Pancreas (tissue), 10 donors: ENCODE results near the gene GHRHR. TPM values are rescaled to one million over a fixed set of nuclear protein-coding genes. Genes with fewer than 3 reads are reported as not detected.

Experiments used
- ATAC-seq, 4 donors: fragments of 200-7000 bp; cut with Tn5 transposase; one replicate each; pipeline versions ENCODE4 v1.8.0 to v1.9.1; 2020; ENCODE audit warnings: mild to moderate bottlenecking in 4 of 4, moderate library complexity in 4 of 4
- DNase-seq, 6 donors: peaks; one replicate each; pipeline ENCODE4 v3.0.0-alpha.2; 2020
- FAIRE-seq: peaks from 2 replicates; lab custom pipeline; 2012; peaks lifted over from hg19 to GRCh38; lab: Jason Lieb, UNC
- H3K27ac ChIP-seq, 4 donors: fragments of 200-600 bp; sonication (generic); 1 replicate in 3 of 4; 2 replicates in 1 of 4; pipeline versions ENCODE4 v1.5.0 to v1.8.0; 2020
- H3K27me3 ChIP-seq, 4 donors: fragments of 200-600 bp; one replicate each; pipeline ENCODE4 v1.8.0; 2021
- H3K36me3 ChIP-seq, 3 donors: fragments of 200-600 bp; sonication (generic) in 1 of 3; one replicate each; pipeline versions ENCODE4 v1.5.0 to v1.8.0; 2020 to 2021
- H3K4me1 ChIP-seq, 3 donors: fragments of 200-600 bp; one replicate each; pipeline ENCODE4 v1.8.0; 2021
- H3K4me3 ChIP-seq, 4 donors: fragments of 200-600 bp; sonication (generic) in 2 of 4; one replicate each; pipeline versions ENCODE4 v1.5.0 to v1.8.0; 2020 to 2021
- H3K9me3 ChIP-seq, 4 donors: fragments of 200-600 bp; one replicate each; pipeline ENCODE4 v1.8.0; 2021
- WGBS, 2 donors: extraction: QIAGEN DNeasy Blood & Tissue Kit; methylation state at CpG; one replicate each; pipeline ENCODE4 v1.1.7; 2013; 5-methylcytosine and 5-hydroxymethylcytosine counted together
- intact Hi-C, 3 donors: fragments of 100-400 bp; cut with DNase I; formaldehyde crosslinking; loops; one replicate each; pipeline versions ENCODE4 v1.11.1 to v1.14.2; 2022
- polyA plus RNA-seq, 2 donors: library from polyadenylated mRNA; stranded (reverse); fragments of 200-250 nt; gene quantifications; one replicate each; pipeline ENCODE4 v1.2.3, GENCODE V29; 2013
- total RNA-seq, 6 donors: library from RNA; stranded (reverse); fragmentation: NEBNext Ultra II Directional in 4 of 6; extraction: Animal tissue kit (Norgen Biotek cat#: 25700) in 4 of 6; gene quantifications; one replicate each; pipeline versions ENCODE4 v1.2.1 to v1.2.4, GENCODE V29; 2021 to 2023
- TF ChIP-seq, protein P1 (sequence below), 4 donors: fragments of 200-600 bp; sonication (generic) in 3 of 4; IDR thresholded peaks; one replicate each; pipeline versions ENCODE4 v1.5.0 to v1.8.0; 2021; ENCODE audit warnings: antibody characterized with exemption in 4 of 4
- donor health status: healthy with polysubstance abuse.
- donor health status: DM: no; HTN: no; CAD: no; lungs with moderate emphysema.
- donor health status: DM: no; HTN: no; CAD: no.
- donor health status: control.
- donor health status: control.
- donor health status: Bipolar disorder and iron deficiency.
- donor health status: DM: yes; HTN: yes; CAD: no.
- donor health status: DM: no; HTN: no; CAD: no.
- donor health status: DM: no; HTN: no; CAD: no.
- donor health status: DM: yes; HTN: yes; CAD: no.

Gene GHRHR
- total RNA-seq (under 1 TPM in 1 of 6 donors, not detected in 5; 0.55 TPM), polyA plus RNA-seq (under 1 TPM; 0.34 to 0.47 TPM)

DNA sequence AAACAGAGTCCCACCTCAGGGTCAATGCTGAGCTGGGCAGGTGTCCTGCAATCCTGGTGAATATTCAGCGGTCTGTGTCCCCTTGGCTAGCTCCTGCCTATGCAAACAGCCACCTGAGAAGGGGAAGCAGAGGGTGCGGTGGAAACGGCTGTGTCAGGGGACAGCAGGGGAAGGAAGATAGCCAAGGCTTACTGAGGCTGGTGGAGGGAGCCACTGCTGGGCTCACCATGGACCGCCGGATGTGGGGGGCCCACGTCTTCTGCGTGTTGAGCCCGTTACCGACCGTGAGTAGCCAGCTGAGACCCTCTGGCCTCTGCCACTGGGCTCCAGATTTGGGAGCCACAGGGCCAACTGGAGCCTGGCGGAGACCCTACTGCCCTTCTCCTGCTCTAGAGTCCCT lies at the start of gene GHRHR:
Gene GHRHR (plus strand): TSS at position 112 of the 400 bp plus-strand sequence. CDS start 116 bp downstream, at position 228.
- DNase-seq (no peak), ATAC-seq (no peak), FAIRE-seq (no peak)
- intact Hi-C loops = no loop called here
- Histone ChIP-seq H3K27ac (no peak within 1 kb of the TSS), H3K4me1 (no peaks in the 10 kb centered on the region), H3K36me3 (no peaks in the 10 kb centered on the region), H3K9me3 (no peaks in the 10 kb centered on the region), H3K27me3 (no peaks in the 10 kb centered on the region), H3K4me3 (no peak within 1 kb of the TSS)
- TF ChIP-seq, protein P1, sequence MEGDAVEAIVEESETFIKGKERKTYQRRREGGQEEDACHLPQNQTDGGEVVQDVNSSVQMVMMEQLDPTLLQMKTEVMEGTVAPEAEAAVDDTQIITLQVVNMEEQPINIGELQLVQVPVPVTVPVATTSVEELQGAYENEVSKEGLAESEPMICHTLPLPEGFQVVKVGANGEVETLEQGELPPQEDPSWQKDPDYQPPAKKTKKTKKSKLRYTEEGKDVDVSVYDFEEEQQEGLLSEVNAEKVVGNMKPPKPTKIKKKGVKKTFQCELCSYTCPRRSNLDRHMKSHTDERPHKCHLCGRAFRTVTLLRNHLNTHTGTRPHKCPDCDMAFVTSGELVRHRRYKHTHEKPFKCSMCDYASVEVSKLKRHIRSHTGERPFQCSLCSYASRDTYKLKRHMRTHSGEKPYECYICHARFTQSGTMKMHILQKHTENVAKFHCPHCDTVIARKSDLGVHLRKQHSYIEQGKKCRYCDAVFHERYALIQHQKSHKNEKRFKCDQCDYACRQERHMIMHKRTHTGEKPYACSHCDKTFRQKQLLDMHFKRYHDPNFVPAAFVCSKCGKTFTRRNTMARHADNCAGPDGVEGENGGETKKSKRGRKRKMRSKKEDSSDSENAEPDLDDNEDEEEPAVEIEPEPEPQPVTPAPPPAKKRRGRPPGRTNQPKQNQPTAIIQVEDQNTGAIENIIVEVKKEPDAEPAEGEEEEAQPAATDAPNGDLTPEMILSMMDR (IDR thresholded peaks at IDR 0.05) = no peak
- 82 to 89% methylated on average over 9 to 11 of the region's 11 CpGs for WGBS, 2 donors

DNA sequence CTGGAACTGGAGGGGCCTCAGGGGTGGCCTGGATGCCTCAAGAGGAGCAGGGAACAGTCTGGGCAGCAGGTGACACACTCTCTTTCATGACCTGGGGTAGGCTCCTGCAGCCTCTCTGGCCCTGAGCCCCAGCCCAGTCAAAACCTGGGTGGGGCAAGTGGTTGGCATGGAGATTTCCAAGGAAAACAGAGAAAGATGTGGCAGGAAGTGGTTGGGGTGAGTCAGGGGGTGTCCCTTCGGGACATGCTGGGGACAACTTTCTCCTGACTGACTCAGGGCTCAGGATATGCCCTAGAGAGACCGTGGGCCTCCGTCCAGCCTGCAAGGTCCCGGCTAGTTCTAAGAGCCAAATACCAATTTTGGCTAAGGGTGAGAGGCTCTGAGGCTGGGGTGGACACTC lies 49.2 kb upstream of the GHRHR start:
- 49 to 52% methylated on average over 4 of the region's 4 CpGs for WGBS, 2 donors
- TF ChIP-seq, protein P1 (IDR thresholded peaks at IDR 0.05) = no peak
- peak overlapping the region in 3 of 4 donors; percentile 7 to 47 (median 46) for H3K4me3 ChIP-seq
- H3K4me1 ChIP-seq = peaks cover 9 to 23% (median 19%) of the 10 kb centered on the region in 3 donors
- FAIRE-seq = no peak
- intact Hi-C loops = loop anchor here in 1 of 3 donors (10.0 kb wide), 1 partner anchor 110 kb away; no protein-coding TSS in a partner anchor
- peak overlapping the region in 3 of 4 donors; percentile 10 to 63 (median 58) for H3K27ac ChIP-seq
- DNase-seq = peak in 2 of 6 donors; percentile 29 to 32
- no peaks in the 10 kb centered on the region for H3K36me3 ChIP-seq
- no peaks in the 10 kb centered on the region for H3K27me3 ChIP-seq
- H3K9me3 ChIP-seq = no peaks in the 10 kb centered on the region
- peak in 1 of 4 donors; percentile 3 for ATAC-seq

DNA sequence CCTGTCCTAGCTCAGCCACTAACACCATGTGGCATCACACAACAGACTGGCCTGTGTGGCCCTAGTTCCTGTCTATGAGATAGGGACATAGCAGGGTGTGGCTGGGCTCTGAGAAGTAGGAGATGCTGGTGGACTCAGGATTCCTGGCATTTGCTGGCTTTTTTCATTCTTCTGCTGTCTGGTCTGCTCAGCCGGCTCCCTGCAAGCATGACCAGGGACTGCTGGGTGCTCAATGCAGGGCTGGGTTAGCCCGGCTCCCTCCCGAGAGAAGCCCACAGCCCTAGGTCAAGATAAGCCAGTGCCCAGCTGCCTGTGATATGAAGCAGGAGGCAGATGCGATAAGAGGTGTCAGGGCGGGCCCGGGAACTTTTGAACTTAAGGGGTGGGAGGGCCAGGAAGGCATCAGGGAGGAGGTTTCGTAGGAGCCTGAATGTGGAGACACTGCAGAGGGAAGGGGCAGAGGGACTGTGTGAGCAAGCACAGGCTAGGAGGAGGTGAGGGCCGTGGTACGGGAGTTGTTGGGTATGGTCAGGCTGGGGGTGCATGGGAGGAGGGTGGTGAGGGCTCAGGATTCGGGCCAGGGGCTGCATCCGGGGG lies 48.6 kb upstream of the GHRHR start:
- no peaks in the 10 kb centered on the region for H3K9me3 ChIP-seq
- peak overlapping the region in 2 of 4 donors; percentile 58 to 63 for H3K27ac ChIP-seq
- ATAC-seq (no peak), FAIRE-seq (no peak), DNase-seq (peak in 2 of 6 donors; percentile 22 to 63)
- peak overlapping the region in 2 of 4 donors; percentile 46 to 47 for H3K4me3 ChIP-seq
- peaks cover 4 to 18% (median 14%) of the 10 kb centered on the region in 3 donors for H3K4me1 ChIP-seq
- TF ChIP-seq, protein P1 (IDR thresholded peaks at IDR 0.05) = no peak
- intact Hi-C loops = loop anchor here in 1 of 3 donors (10.0 kb wide), 1 partner anchor 110 kb away; no protein-coding TSS in a partner anchor
- no peaks in the 10 kb centered on the region for H3K36me3 ChIP-seq
- WGBS, 2 donors = 33 to 44% methylated on average over 11 of the region's 11 CpGs
- no peaks in the 10 kb centered on the region for H3K27me3 ChIP-seq

DNA sequence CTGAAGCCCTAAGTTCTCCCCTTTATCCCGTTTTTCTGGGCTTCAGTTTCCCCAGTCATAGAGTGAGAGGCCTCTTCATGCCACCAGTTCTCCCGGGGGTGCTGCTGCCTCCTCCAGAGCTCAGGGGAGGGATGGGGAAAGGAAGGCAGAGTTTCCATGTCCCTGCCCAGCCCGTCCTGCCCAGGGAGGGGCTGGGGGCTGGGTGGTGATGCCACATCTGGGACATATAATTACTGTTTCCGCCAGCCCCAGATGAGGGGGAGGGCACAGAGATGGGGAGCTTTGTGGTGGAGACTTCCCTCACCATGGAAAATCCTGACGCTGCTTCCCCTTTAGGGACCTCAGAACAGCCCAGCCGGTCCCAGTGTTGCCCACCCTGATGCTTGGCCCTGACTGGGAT lies 48.0 kb upstream of the GHRHR start:
- 66 to 70% methylated on average over 5 to 6 of the region's 6 CpGs for WGBS, 2 donors
- ATAC-seq = no peak
- peak overlapping the region in 2 of 4 donors; percentile 46 to 47 for H3K4me3 ChIP-seq
- FAIRE-seq = no peak
- H3K36me3 ChIP-seq = no peaks in the 10 kb centered on the region
- intact Hi-C loops = loop anchor here in 1 of 3 donors (10.0 kb wide), 1 partner anchor 111 kb away; no protein-coding TSS in a partner anchor
- H3K27ac ChIP-seq = peak overlapping the region in 2 of 4 donors; percentile 28 to 63
- H3K27me3 ChIP-seq = no peaks in the 10 kb centered on the region
- DNase-seq = peak in 2 of 6 donors; percentile 7 to 28
- TF ChIP-seq, protein P1 (IDR thresholded peaks at IDR 0.05) = no peak
- peaks cover 0 to 16% (median 8%) of the 10 kb centered on the region in 3 donors for H3K4me1 ChIP-seq
- H3K9me3 ChIP-seq = no peaks in the 10 kb centered on the region
